HK-2 (cell line): ENCODE measurements around the gene RASGRP2.

Experiments used
- DNase-seq: peaks from one replicate; pipeline ENCODE4 v3.0.0-alpha.2; 2018; ENCODE audit not compliant: unreplicated experiment

The RASGRP2 gene

GRCh38 chr11:64694821-64695365, 49.0 kb downstream of the RASGRP2 start:
- peak; percentile 27 for DNase-seq

DNA sequence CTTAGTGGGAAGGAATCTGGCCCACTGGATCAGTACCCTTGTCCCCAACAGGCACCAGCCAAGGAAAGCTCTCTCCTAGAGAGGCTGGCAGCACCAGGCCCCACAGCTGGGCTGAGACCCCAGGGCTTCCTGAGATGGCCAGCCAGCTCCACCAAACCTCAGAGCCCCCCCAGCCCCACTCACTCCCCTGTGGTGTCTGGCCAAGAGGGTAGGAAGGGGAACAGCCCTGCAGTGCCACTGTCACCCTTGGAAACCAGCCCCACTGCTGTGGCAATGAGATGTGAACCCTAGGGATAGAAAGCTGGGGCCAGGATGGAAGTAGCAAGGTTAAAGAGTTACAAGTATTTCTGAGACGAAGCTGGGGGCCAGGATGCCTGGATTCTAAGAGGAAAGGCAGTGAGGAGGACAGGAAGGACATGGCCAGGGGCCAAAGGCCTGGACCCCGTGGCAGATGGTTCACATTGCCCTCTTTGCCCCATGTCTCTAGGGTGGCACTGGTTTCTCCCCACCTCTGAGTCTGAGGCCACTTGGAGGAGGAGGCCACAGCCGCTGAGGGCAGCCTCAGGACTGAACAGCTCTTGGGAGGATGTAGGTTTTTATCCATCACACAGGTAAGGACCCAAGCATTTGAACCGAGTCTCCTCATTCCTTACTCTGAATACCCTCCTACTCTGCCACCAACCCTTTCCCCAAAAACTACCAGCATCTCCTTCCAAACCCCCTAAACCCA, 49.8 kb downstream of the RASGRP2 start:
- DNase-seq = no peak

DNA sequence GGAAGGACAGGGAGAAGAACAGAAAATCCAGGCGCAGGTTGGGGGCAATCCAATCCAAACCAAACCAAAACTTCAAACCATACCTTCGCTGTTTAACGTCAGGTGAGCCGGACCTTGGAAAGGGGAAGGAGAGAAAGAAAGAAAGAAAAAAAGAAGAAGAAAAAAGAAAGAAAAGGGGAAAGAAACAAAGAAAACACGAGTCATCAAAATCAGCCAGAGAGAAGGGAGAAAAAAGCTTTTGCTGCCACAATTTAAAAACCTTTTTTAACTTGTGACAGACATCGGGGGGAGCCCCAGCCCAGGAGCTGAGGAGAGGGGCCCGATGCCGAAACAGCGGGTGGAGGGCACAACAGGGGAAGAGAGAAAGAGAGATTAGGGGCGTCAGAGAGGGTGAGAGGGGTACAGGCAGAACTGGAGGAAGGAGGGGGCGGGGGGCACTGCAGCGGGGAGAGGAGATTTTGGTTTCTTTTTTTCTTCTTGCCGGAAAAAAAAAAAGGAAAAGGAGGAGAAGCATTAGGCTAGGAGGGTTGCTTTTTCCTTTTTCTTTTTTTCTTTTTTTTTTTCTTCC, 51.1 kb downstream of the RASGRP2 start:
- no peak for DNase-seq

DNA sequence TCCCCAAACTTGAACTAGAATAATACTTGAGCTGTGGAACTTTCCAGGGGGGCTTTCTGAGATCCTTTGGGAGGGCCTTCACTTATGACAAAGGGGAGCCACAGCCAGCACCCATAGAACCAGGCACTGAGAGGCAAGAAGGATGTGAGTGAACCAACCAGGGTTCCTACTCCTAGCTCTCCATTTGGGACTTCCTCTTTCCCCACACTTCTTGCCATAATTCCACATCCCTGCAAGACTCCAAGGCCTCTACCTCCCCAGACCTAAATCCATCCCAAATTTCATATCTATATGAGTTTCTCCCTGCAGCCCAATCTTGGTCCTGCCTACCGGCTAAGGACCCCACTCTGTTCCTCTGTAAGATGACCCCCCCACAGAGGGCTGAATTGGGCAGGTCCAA, 52.4 kb downstream of the RASGRP2 start:
- no peak for DNase-seq

DNA sequence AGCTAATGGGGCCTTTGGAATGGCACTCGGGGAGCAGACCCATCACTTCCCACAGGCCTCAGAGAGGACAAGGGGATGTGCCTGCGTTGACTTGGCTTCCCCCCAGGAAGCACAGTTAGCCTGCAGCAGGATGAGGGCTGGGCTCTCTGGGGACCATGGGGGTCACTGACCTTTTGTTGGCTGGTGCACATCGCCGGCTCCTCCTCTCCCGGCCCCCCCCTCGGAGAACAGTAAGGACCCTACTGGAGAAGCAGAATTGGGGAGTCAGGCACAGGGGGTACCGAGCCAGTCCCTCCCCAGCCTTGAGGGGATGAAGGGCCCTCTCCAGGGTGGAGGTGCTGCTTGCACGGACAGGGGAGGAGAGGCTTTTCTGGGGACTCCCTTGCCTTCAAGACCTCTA, 53.7 kb downstream of the RASGRP2 start:
- DNase-seq = no peak

GRCh38 chr11:64688534-64688982, 55.4 kb downstream of the RASGRP2 start:
- peak; percentile 73 for DNase-seq

GRCh38 chr11:64687643-64688533, 56.1 kb downstream of the RASGRP2 start:
- DNase-seq = no peak

GRCh38 chr11:64687204-64687603, 56.7 kb downstream of the RASGRP2 start:
- no peak for DNase-seq

DNA sequence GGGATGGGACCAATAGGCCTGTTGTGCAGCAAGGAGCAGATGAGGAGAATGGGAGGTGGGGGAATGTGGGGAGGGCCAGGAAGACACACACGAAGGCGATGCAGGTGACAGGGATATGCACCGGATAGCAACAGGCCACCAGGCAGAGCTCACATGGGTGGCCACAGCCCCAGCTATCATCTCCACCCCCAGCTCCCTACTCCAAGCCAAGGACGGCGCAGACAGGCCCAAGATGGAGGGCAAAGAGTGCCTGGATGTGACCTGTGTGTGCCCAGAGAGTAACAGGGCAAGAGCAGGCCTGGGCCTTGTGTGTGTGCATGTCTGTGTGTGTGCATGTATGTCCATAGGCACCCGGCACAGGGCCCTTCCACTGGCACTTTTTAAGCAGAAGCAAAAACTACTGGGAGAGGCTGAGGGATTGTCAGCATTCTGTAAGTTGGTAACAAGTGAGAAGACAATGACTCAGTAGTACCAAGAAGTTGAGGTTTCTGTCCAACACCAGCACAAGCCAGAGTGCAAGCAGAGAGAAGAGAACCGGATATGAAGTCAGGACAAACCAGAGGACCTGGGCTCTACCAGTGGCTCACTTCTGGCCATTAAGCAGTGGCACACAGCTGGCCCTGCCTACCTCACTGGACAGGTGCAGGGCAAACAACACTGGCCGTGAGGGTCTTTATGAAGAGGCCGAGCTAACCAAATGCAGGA, 57.3 kb downstream of the RASGRP2 start:
- DNase-seq = no peak

GRCh38 chr11:64685536-64685935, 58.4 kb downstream of the RASGRP2 start:
- no peak for DNase-seq

DNA sequence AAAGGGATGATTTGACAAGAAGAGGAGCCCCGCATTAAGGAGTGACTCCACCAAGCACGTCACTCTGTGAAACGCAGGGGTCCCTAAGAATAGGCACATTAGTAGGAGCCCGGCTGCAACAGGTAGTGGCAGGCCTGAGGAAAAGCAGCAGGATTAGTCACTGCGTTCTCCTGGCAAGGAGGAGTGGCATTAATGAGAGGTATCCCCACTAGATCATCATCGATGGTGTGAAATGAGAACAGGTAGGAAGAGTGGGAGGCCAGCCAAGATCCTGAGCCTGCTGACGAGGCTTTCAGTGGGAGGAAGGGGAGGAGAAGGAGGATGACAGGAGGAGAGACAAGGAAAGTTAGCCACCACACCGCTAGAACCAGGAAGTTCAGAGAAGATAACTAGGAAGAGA, 59.6 kb downstream of the RASGRP2 start:
- DNase-seq = no peak

DNA sequence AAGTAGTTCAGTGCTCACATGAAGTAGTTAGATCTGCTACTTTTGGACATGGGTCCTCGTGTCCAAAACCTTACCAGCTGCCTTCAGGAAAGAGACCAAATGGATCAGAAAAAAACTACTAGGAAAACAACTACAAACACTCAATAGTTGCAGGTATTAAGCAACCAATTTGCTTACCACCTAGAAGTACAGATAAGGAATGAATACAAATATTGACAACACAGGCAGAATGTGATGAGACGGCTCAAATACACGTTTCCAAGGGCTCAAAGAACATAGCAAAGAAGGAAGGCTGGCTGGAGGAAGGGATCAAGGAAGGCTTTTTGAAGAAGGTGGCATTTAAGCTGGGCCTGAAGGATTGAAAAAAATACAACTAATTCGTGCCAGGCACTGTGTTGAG, 62.8 kb downstream of the RASGRP2 start:
- DNase-seq = no peak

DNA sequence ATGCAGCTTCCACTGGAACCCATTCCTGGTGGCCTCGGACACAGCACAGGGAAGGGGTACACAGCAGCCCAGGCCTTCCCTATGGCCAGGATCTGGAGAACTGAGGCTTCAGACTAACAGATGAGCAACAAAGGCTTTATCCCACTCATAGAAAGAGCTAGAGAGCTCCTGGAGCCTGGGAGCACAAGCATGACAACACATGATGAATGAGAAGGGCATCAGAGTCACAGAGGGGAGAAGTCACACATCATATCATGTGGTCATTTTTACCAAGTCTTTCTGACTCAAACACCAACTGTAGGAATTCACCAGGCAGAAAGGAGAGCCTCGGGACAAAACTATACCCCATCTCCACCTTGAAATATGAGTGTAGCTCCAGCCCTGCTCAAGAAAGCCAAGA, 64.1 kb downstream of the RASGRP2 start:
- DNase-seq = no peak

DNA sequence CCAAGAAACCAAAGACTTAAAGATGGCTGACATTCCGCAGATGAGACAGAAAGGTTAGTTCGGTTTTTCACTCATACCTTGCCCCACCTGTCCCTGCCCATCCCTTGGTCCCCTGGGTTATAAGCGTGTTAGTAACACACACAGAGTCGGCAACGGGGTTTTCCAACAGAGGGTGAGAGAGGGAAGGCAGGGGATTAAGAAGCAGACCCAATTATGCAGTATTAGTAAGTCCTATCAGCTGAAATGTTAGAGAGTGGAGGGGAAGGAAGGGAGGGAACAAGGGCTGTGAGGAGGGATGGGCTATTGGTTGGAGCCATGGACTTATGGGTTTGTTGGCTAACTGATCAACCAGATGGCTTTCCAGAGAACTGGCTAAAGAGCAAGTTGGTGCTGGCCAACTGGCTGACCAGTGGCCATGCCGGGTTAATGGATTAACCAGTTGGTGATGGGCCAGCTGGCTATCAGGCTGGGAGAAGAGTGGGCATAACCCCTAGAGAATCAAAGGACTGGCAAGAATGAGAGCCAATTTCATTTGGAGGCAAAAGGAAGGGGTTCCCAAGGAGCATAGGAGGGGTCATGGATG, 66.4 kb downstream of the RASGRP2 start:
- no peak for DNase-seq
